Measurements from ENCODE around the gene LRCOL1. TPM values are rescaled to one million over a fixed set of nuclear protein-coding genes. Genes with fewer than 3 reads are reported as not detected.

The LRCOL1 gene
- total and polyA plus RNA-seq, 10 of the 15 experiments (the other 5 are each of a cell fraction or from before 2014, with no cell fraction given), result not detected

DNA sequence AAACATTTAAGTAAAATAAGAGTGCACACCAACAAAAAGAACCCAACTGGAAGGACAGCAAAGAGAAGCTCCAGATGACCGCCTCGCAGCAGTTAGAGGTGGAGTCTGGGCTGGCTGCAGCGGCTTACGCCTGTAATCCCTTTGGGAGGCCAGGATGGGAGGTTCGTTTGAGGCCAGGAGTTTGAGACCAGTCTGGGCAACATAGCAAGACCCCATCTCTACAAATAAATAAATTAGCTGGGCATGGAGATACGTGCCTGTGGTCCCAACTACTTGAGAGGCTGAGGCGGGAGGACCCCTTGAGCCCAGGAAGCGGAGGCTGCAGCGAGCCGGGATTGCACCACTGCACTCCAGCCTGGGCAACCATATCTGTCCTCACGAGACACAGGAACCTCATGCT, 15.2 kb downstream of the LRCOL1 start:
- RAD21 ChIA-PET (ENCODE audit: unreplicated experiment), result interaction anchor here (0.7 kb wide), 1 partner anchor 165 kb away, joined by 3 read pairs; no protein-coding TSS in a partner anchor
- Histone ChIP-seq H3K79me2 (ENCODE audit: control insufficient read depth, insufficient read depth, low read length) (no peaks in the 10 kb centered on the region), H3K4me1 (ENCODE audit: control insufficient read depth, insufficient read depth, low read length) (no peaks in the 10 kb centered on the region), H3K4me2 (ENCODE audit: control insufficient read depth, insufficient read depth) (no peak overlapping the region), H3K9ac (ENCODE audit: control insufficient read depth, insufficient read depth, low read length) (no peak overlapping the region), H3K27me3 (replicated peaks in 1 of 2; ENCODE audit: control insufficient read depth in 2 of 2, insufficient read depth in 2 of 2, low read length in 1 of 2) (no peaks in the 10 kb centered on the region), H3K36me3 (ENCODE audit: control insufficient read depth in 2 of 2, insufficient read depth in 2 of 2, low read length in 1 of 2) (no peaks in the 10 kb centered on the region), H3K9me3 (replicated peaks; ENCODE audit: control insufficient read depth, insufficient read depth, low read length) (no peaks in the 10 kb centered on the region), H3K27ac (ENCODE audit: control insufficient read depth, insufficient read depth) (no peak overlapping the region), H4K20me1 (ENCODE audit: control insufficient read depth, insufficient read depth) (no peaks in the 10 kb centered on the region), H2AFZ (ENCODE audit: control insufficient read depth, low read depth, low read length) (no peak overlapping the region), H3K4me3 (no peak overlapping the region)
- FAIRE-seq (no peak), ATAC-seq (no peak), DNase-seq (ENCODE audit: low read depth, low spot score) (no peak)
- intact Hi-C loops (cut with micrococcal nuclease; ENCODE audit: unreplicated experiment) (no loop called here), in situ Hi-C loops (cut with MboI) (no loop called here)
- SMC1A ChIA-PET (ENCODE audit: uncharacterized antibody, unreplicated experiment), result interaction anchor here (0.6 to 1.1 kb wide), 3 partner anchors 113 to 1008 kb away, joined by 3 to 4 read pairs (median 3); no protein-coding TSS in a partner anchor
- POLR2A ChIA-PET, result no interaction called here
- CTCF ChIA-PET, result interaction anchor here (0.9 to 1.6 kb wide), 2 partner anchors 20 to 34 kb away, joined by 3 to 5 read pairs; no protein-coding TSS in a partner anchor
- 63% methylated on average over 11 of the region's 11 CpGs for WGBS (ENCODE audit: insufficient coverage, insufficient replicate concordance, low lambda C conversion rate, missing lambda C conversion rate)
- BruUV-seq (replicated peaks), result no TSS peak
- no peak for TF ChIP-seq MEF2A (IDR thresholded peaks at IDR 0.05; ENCODE audit: insufficient read depth, low read depth, low read length)
- no peak for TF ChIP-seq SPI1 (IDR thresholded peaks at IDR 0.05; ENCODE audit: borderline replicate concordance, insufficient read depth, low read depth, low read length)
- TF ChIP-seq, protein P1, sequence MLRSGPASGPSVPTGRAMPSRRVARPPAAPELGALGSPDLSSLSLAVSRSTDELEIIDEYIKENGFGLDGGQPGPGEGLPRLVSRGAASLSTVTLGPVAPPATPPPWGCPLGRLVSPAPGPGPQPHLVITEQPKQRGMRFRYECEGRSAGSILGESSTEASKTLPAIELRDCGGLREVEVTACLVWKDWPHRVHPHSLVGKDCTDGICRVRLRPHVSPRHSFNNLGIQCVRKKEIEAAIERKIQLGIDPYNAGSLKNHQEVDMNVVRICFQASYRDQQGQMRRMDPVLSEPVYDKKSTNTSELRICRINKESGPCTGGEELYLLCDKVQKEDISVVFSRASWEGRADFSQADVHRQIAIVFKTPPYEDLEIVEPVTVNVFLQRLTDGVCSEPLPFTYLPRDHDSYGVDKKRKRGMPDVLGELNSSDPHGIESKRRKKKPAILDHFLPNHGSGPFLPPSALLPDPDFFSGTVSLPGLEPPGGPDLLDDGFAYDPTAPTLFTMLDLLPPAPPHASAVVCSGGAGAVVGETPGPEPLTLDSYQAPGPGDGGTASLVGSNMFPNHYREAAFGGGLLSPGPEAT (IDR thresholded peaks at IDR 0.05; ENCODE audit: low read depth), result no peak
- TF ChIP-seq TARDBP (IDR thresholded peaks at IDR 0.05; ENCODE audit: borderline replicate concordance), result no peak
- no peak for TF ChIP-seq JUNB (IDR thresholded peaks at IDR 0.05)
- no peak for TF ChIP-seq FOXM1 (IDR thresholded peaks at IDR 0.05; ENCODE audit: low read depth, low read length)
- TF ChIP-seq, protein P2, sequence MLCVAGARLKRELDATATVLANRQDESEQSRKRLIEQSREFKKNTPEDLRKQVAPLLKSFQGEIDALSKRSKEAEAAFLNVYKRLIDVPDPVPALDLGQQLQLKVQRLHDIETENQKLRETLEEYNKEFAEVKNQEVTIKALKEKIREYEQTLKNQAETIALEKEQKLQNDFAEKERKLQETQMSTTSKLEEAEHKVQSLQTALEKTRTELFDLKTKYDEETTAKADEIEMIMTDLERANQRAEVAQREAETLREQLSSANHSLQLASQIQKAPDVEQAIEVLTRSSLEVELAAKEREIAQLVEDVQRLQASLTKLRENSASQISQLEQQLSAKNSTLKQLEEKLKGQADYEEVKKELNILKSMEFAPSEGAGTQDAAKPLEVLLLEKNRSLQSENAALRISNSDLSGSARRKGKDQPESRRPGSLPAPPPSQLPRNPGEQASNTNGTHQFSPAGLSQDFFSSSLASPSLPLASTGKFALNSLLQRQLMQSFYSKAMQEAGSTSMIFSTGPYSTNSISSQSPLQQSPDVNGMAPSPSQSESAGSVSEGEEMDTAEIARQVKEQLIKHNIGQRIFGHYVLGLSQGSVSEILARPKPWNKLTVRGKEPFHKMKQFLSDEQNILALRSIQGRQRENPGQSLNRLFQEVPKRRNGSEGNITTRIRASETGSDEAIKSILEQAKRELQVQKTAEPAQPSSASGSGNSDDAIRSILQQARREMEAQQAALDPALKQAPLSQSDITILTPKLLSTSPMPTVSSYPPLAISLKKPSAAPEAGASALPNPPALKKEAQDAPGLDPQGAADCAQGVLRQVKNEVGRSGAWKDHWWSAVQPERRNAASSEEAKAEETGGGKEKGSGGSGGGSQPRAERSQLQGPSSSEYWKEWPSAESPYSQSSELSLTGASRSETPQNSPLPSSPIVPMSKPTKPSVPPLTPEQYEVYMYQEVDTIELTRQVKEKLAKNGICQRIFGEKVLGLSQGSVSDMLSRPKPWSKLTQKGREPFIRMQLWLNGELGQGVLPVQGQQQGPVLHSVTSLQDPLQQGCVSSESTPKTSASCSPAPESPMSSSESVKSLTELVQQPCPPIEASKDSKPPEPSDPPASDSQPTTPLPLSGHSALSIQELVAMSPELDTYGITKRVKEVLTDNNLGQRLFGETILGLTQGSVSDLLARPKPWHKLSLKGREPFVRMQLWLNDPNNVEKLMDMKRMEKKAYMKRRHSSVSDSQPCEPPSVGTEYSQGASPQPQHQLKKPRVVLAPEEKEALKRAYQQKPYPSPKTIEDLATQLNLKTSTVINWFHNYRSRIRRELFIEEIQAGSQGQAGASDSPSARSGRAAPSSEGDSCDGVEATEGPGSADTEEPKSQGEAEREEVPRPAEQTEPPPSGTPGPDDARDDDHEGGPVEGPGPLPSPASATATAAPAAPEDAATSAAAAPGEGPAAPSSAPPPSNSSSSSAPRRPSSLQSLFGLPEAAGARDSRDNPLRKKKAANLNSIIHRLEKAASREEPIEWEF (IDR thresholded peaks at IDR 0.05; ENCODE audit: insufficient replicate concordance, low read depth, low read length), result no peak
- TF ChIP-seq, protein P3, sequence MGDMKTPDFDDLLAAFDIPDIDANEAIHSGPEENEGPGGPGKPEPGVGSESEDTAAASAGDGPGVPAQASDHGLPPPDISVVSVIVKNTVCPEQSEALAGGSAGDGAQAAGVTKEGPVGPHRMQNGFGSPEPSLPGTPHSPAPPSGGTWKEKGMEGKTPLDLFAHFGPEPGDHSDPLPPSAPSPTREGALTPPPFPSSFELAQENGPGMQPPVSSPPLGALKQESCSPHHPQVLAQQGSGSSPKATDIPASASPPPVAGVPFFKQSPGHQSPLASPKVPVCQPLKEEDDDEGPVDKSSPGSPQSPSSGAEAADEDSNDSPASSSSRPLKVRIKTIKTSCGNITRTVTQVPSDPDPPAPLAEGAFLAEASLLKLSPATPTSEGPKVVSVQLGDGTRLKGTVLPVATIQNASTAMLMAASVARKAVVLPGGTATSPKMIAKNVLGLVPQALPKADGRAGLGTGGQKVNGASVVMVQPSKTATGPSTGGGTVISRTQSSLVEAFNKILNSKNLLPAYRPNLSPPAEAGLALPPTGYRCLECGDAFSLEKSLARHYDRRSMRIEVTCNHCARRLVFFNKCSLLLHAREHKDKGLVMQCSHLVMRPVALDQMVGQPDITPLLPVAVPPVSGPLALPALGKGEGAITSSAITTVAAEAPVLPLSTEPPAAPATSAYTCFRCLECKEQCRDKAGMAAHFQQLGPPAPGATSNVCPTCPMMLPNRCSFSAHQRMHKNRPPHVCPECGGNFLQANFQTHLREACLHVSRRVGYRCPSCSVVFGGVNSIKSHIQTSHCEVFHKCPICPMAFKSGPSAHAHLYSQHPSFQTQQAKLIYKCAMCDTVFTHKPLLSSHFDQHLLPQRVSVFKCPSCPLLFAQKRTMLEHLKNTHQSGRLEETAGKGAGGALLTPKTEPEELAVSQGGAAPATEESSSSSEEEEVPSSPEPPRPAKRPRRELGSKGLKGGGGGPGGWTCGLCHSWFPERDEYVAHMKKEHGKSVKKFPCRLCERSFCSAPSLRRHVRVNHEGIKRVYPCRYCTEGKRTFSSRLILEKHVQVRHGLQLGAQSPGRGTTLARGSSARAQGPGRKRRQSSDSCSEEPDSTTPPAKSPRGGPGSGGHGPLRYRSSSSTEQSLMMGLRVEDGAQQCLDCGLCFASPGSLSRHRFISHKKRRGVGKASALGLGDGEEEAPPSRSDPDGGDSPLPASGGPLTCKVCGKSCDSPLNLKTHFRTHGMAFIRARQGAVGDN (IDR thresholded peaks at IDR 0.05), result no peak
- no peak for TF ChIP-seq ZNF384 (IDR thresholded peaks at IDR 0.05; ENCODE audit: borderline replicate concordance, low read depth, low read length)
- TF ChIP-seq, protein P4, sequence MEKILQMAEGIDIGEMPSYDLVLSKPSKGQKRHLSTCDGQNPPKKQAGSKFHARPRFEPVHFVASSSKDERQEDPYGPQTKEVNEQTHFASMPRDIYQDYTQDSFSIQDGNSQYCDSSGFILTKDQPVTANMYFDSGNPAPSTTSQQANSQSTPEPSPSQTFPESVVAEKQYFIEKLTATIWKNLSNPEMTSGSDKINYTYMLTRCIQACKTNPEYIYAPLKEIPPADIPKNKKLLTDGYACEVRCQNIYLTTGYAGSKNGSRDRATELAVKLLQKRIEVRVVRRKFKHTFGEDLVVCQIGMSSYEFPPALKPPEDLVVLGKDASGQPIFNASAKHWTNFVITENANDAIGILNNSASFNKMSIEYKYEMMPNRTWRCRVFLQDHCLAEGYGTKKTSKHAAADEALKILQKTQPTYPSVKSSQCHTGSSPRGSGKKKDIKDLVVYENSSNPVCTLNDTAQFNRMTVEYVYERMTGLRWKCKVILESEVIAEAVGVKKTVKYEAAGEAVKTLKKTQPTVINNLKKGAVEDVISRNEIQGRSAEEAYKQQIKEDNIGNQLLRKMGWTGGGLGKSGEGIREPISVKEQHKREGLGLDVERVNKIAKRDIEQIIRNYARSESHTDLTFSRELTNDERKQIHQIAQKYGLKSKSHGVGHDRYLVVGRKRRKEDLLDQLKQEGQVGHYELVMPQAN (conservative IDR thresholded peaks at IDR 0.05), result no peak
- TF ChIP-seq CREM (IDR thresholded peaks at IDR 0.05; ENCODE audit: low read depth), result no peak
